HG03571 (cell line): ENCODE measurements around the gene WSCD2.

ENCODE experiments used
- ATAC-seq: cut with Tn5 transposase; IDR thresholded peaks from one replicate; pipeline ENCODE4 v1.9.1; 2021; ENCODE audit not compliant: unreplicated experiment

Gene WSCD2

GRCh38 chr12:108156717-108157116, 27.6 kb downstream of the WSCD2 start:
- ATAC-seq = no peak

GRCh38 chr12:108157870-108158459, 28.9 kb downstream of the WSCD2 start:
- ATAC-seq = no peak

- ATAC-seq = no peak
Measured at GRCh38 chr12:108162207-108162606, 33.1 kb downstream of the WSCD2 start.

- no peak for ATAC-seq
Measured at GRCh38 chr12:108166505-108166904, 37.4 kb downstream of the WSCD2 start.

GRCh38 chr12:108167974-108168373, 38.9 kb downstream of the WSCD2 start:
- ATAC-seq = no peak

GRCh38 chr12:108169708-108170107, 40.6 kb downstream of the WSCD2 start:
- ATAC-seq = no peak

- ATAC-seq = no peak
Measured at GRCh38 chr12:108170164-108170563, 41.1 kb downstream of the WSCD2 start.

- no peak for ATAC-seq
Measured at GRCh38 chr12:108172033-108172432, 42.9 kb downstream of the WSCD2 start.

- no peak for ATAC-seq
Measured at GRCh38 chr12:108173160-108173559, 44.1 kb downstream of the WSCD2 start.

- ATAC-seq = no peak
Measured at GRCh38 chr12:108173892-108174291, 44.8 kb downstream of the WSCD2 start.

- ATAC-seq = no peak
Measured at GRCh38 chr12:108174641-108175040, 45.6 kb downstream of the WSCD2 start.

- no peak for ATAC-seq
Measured at GRCh38 chr12:108175310-108175709, 46.2 kb downstream of the WSCD2 start.

- ATAC-seq = no peak
Measured at GRCh38 chr12:108176292-108176691, 47.2 kb downstream of the WSCD2 start.

GRCh38 chr12:108177131-108177530, 48.0 kb downstream of the WSCD2 start:
- no peak for ATAC-seq

GRCh38 chr12:108179305-108179704, 50.2 kb downstream of the WSCD2 start:
- ATAC-seq = no peak

- ATAC-seq = no peak
Measured at GRCh38 chr12:108180255-108181094, 51.4 kb downstream of the WSCD2 start.

- no peak for ATAC-seq
Measured at GRCh38 chr12:108181095-108181454, 52.0 kb downstream of the WSCD2 start.

GRCh38 chr12:108182096-108182495, 53.0 kb downstream of the WSCD2 start:
- ATAC-seq = no peak

GRCh38 chr12:108185002-108185401, 55.9 kb downstream of the WSCD2 start:
- no peak for ATAC-seq

- no peak for ATAC-seq
Measured at GRCh38 chr12:108187831-108188230, 58.7 kb downstream of the WSCD2 start.

- ATAC-seq = no peak
Measured at GRCh38 chr12:108190529-108190928, 61.4 kb downstream of the WSCD2 start.

GRCh38 chr12:108191086-108191485, 62.0 kb downstream of the WSCD2 start:
- ATAC-seq = no peak

- no peak for ATAC-seq
Measured at GRCh38 chr12:108191938-108192337, 62.9 kb downstream of the WSCD2 start.
